GM21576 (cell line): ENCODE measurements around the gene SALL4.
"Not testable (repeated sequence)": the region's sequence is repeated elsewhere in the genome, so short reads cannot be mapped to it uniquely, and the experiment has no call there.

Source experiments
- ATAC-seq: cut with Tn5 transposase; IDR thresholded peaks from one replicate; pipeline ENCODE4 v1.9.1; 2021; ENCODE audit warnings: mild to moderate bottlenecking, moderate library complexity; ENCODE audit not compliant: unreplicated experiment

The SALL4 gene

DNA sequence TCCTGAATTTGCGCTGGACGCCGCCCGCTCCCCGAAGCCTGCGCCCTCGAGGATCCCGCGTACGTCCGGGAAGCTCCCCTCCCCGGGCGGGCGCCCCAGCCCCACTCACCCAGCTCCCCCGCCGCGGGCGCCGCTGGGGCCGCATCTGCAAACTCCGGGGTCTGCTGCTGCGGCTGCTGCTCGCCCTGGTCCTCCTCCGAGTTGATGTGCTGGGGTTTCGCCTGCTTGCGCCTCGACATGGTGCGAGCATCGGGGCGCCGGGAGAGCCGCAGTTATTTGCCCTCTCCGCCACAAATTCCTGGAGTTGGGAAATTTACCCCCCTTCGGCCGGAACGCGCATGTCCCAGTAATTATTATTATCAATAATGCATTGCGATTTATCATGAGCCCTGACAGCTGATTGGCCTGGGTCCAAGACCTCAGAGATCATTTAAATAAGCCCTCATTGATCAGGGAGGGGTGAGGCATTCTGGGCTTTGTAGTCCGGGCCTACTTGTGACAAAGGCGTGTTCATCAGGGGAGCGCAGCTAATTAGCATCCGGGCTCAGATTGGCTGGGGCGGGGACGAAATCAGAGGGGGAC, at the start of gene SALL4:
Gene SALL4 (minus strand): TSS at position 352 of the 582 bp plus-strand sequence. CDS start 113 bp downstream, at position 239.
- no peak for ATAC-seq

DNA sequence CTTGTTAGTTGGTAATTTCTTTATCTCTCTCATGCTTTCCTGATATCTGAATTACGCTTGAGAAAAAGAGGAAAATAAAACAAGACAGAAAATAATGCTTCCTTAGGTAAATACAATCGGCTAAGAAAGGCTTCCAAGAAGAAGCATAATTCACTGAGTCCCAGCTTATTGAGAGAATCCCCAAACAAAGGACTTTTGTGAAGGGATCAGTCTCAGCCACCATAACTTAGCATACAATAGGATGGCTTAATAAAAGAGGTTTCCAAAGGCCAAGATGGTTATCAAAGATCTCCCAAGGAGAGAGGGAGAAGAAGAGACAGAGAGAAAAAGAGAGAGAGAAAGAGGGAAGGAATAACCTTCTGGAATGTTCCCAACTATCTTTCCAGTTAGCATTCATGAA, 46.0 kb upstream of the SALL4 start:
- ATAC-seq, result no peak

DNA sequence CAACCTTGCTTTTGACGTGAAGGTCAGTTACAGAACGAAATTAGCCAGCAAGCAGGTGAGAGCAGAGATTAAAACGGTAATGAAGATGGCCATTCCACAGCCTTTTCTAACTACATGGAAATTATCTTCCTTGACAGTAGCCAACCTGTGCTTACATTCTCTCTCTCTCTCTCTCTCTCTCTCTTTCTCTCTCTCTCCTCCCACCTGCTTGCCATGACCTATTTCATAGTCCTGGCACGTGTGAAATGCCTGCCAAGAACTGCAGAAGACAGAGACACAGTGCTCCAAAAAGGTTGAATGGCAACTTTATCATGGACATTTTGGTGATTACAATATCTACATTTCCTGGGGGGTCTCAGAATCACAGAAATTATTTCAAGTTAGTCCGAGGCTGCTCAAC, 38.5 kb upstream of the SALL4 start:
- no peak for ATAC-seq

DNA sequence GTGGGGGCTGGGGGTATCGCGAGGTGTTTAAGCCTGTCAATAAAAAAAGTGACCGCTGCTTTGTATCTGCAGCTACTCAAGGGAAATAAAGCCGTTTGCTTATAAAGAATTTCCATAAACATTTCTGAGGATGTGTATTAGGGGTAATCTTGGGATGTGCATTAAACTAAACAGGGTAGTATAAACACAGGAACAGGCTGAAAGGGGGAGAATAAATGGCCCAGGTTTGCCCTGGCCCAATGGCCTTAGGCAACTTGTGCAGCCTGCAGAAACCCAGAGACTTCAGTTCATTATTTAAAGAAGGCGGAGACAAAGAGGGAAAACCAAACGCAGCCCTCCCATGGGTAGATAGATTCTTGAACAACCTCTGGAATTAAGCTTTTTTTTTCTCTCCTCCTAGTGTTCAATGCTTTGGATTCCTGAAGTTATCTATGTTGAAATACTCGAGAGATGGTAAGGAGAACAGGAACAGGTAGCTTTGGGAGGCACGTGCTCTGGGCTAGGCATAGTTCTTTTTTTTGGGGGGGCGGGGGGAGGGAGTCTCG, 35.6 kb upstream of the SALL4 start:
- ATAC-seq, result no peak

DNA sequence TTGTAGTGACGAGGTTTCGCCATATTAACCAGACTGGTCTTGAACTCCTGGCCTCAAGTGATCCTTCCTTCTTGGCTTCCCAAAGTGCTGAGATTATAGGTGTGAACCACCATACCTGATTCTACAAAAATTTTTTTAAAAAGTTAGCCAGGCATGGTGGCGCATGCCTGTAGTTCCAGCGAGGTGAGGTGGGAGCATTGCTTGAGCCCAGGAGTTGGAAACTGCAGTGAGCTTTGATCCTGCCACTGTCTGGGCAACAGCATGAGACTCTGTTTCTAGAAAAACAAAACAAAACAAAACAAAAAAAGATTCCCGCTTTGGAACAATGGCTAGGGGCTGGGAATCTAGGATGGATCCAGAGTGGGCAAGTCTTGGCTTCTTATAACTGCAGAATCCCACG, 35.1 kb upstream of the SALL4 start:
- no peak for ATAC-seq

DNA sequence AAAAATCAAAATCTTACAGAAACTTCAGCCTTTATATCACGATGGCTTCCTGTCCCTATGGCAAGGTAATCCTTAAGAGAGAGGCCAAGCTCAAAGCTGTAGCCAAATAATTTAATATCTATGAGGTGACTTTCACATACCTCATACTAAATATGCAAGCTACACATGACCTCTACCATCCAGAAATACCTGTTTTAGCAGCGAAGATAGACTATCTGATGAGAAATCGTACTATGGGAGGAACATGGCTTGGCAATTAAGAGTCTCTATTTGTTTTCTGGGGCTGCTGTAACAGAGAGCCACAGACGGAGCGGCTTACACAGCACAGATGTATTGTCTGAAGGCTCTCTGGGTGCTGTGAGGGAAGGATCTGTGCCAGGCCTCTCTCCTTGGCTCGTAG, 31.0 kb upstream of the SALL4 start:
- ATAC-seq, result no peak

DNA sequence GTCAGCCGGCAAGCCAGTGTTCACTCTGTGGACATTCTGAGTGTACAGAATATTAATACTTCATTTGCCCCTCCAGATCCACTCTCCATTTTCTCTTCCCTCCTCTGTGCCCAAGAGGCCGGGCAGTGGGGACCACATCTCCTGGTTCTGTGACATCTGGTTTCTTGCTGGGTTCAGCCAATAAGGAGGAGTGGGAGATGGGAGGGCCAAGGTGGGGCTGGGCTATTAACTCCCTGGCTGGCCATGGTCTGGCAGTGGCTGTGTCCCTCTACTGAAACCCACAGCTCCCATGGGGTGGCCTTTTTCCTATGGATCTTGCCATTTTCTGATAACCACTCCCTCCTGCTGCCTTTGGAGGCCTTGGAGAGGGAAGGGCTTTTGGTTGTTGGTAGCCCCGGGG, 30.0 kb upstream of the SALL4 start:
- ATAC-seq, result no peak

DNA sequence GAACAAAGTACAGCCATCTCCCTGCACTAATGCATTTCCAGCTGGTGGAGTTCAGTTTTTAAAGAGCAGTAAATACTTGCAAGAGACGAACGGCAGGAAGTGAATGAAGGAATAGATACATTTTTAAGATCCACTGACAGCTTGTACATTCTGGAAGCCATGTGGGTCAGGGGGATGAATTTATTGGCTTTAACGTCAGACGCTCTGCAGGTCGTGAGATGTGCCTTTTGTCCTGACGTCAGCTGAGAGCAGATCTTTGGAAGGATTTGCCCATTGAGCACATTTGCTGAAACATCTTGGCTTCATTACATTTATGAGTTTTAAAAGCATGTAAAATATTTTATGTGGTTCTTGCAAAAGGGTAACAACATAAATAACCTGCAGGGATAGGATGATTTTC, 29.5 kb upstream of the SALL4 start:
- no peak for ATAC-seq

DNA sequence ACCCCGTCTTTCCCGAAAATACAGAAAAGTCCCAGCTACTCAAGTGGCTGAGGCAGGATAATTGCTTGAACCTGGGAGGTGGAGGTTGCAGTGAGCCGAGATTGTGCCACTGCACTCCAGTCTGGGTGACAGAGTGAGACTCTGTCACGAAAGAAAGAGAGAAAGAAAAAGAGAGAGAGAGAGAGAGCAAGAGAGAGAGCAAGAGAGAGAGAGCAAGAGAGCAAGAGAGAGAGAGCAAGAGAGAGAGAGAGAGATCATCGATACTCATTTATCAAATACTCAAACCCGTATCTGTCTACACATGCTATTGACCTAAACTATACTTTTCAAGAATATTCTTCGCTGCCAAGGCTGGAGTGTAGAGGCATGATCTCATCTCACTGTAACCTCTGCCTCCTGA, 28.2 kb upstream of the SALL4 start:
- ATAC-seq, result no peak

DNA sequence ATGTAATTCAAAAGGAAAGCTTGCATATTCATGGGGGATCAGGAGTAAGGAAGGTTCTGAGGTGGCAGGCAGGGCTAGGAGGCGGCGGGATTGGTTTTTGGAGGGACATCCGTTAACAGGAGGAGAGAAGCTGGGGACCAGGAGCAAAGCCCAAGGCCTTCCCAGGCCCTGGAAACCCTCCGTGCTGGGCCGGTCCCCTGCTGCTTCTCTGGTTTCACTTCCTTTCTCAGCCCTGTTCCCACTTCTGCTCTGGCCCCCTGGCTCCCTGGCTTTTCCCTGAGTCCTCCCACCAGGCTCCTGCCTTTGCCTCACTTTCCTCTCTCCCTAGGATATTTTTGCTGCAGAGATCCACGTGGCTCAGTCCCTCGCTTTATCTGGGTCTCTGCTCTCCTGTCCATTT, 26.4 kb upstream of the SALL4 start:
- ATAC-seq, result no peak

DNA sequence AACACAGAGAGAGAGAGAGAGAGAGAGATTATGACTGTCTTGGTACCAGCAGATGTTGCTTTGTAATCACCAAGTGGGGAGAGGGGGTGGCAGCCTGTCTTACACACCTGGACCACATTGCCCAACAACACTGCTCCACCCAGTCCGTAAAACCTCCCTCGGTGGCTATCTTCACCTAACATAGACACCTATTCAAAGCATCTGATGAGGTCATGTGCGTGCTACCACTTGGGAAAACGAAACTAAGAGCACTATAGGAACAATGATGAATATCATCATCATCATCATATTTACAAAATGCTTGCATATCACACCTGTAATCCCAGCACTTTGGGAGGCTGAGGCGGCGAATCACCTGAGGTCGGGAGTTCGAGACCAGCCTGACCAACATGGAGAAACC, 24.1 kb upstream of the SALL4 start:
- no peak for ATAC-seq

DNA sequence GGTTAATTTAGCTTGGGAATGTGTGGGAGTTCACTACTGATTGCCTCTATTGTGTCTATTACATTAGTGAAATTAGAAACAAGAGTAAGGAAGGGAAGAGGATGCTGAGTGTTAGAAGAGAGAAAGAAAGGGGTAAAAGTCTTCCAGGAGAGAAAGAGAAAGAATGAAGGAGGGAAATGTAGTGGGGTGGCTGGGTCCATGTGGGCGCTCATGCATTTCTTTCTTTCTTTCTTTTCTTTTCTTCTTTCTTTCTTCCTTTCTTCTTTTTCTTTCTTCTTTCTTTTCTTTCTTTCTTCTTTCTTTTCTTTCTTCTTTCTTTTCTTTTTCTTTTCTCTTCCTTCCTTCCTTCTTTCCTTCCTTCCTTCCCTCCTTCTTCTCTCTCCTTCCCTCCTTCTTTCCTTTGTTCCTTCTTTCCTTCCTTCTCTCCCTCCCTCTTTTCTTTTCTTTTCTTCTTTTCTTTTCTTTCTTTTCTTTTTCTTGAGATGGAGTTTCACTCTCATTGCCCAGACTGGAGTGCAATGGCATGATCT, 16.2 kb upstream of the SALL4 start:
- ATAC-seq, result no peak

DNA sequence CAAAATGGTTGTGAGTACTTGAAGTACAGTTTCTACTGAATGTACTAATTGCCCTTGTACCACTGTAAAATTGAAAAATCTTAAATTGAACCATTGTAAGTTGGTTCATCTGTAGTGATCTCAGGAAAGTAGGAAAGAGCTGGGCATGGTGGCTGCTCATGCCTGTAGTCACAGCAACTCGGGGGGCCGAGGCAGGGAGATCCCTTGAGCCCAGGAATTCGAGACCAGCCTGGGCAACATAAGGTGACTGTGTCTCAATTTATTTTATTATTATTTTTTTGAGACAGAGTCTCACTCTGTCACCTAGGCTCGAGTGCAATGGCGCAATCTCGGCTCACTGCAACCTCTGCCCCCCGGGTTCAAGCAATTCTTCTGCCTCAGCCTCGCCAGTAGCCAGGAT, 14.5 kb upstream of the SALL4 start:
- ATAC-seq, result not testable (repeated sequence)

DNA sequence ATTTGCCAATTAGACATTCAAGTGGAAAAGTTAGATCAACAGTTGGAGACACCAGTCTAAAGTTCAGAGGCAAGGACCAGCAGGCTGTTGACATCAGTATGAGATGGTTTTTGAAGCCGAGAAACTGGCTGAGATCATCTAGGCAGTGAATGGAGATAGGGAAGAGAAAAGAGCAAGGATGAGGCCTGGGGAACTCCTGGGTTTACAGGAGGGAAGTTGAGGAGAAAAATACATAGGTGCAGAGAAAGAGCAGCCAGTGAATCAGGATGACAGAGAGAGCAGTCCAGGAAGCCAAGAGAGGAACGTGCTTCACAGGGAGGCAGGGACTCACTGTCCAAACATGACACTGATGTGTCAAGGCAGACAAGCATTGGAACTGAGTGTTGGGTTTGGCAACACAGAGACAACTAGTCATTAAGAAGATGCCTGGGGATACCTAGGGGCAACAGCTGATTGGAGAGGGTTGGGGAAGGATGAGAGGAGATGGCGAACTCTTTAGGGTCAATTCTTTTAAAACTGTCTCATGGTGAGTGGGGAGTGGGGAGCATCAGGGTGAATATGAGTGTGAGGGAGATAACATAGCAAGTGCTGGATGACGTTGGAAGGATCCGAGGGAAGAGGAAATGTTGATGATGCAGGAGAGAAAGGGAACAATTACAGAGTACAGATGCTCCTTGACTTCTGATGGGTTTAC, 13.2 kb upstream of the SALL4 start:
- ATAC-seq, result no peak

DNA sequence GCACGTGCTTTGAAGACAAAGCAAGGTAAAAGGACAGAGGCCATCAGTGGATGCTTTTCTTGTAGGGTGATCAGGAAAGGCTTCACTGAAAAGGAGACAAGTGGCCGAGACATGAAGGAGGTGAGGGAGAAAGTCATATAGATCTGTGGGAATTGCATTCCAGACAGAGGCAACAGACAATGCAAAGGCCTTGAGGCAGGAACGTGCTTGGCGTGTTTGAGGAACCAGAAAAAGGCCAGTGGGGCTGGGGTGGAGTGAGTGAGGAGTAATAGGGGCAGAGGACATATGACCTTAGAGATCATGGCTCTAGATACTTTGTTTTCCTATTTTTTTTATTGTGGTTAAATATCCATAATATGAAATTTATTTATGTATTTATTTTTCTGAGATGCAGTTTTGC, 10.5 kb upstream of the SALL4 start:
- ATAC-seq, result no peak

DNA sequence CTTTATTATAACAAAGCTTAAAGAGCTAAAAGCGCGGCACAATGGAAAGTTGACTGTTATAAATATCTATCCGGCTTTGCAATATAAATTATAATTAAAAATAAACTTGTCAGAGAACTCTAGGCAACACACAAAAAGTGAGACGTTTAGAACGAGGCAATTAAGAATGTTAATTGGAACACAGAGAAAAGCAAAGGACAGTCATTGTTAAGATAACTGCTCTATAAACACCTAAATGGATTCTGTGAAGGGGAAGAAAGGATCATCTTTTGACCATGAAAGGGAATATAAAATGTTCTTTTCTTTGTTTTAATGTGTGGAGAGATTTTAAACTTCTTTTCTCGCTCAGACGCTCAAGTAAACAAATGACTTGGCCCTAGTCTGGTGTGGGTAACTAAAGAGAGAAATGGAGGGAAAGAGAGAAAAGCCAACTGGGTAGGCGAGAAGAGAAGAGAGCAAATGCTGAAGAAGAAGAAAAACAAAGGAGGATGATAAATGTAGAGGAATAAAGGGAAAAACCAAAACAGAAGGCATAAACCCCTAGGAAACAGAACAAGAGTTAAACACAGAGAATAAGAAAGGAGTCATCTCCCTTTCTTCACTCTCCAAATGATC, 9.3 kb upstream of the SALL4 start:
- ATAC-seq, result no peak

DNA sequence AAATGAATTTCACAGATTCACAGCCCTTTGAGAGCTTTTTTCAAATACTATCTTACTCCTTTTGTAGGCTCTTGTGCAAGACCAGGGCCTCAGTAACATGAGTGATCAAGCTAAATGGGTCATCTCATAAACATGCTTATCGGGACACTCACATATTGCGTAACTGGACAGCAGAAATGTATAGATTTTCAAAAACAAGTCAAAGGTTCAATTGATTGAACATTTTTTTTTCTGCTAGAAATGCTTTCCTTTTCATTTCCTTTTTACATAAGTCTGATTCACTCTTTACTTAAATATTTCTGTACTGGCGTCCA, 8.7 kb upstream of the SALL4 start:
- no peak for ATAC-seq

DNA sequence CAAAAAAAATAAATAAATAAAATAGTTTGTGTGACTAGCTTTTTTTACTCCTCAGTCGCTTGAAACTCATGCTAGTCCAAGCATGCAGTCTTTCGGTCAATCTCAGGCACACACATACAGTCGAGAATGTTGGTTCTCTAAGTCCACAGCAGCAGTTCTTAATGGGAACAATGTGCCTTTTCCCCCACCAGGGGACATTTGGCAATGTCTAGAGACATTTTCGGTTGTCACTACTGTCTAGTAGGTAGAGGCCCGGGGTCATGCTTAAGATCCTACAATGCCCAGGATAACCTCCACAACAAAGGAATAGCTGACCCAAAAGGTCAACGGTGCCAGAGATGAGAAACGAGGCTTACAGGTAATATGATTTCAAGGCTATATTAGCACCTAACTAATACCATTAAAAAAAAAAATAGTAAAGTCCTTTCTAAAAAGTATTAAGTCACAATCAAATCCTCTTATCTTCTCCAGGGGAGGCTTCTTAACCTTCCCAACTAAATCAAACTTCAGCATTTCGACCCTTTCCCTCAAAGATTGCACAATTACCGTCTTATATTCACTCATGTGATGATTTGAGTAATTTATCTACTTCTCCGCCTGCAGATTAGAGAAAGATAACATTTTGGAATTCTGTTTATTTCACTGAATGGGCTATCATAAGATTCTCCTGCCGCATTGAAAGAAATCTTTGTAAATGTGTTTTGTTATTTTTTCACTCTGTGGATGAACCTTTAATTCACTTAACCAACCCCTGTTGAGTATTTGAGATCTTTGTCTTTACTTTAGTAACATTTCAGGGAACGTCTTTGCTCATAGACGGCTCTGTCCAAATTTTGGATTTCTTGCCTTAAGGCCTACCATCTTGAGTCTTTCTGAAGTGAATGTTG, 8.1 kb upstream of the SALL4 start:
- ATAC-seq, result no peak

DNA sequence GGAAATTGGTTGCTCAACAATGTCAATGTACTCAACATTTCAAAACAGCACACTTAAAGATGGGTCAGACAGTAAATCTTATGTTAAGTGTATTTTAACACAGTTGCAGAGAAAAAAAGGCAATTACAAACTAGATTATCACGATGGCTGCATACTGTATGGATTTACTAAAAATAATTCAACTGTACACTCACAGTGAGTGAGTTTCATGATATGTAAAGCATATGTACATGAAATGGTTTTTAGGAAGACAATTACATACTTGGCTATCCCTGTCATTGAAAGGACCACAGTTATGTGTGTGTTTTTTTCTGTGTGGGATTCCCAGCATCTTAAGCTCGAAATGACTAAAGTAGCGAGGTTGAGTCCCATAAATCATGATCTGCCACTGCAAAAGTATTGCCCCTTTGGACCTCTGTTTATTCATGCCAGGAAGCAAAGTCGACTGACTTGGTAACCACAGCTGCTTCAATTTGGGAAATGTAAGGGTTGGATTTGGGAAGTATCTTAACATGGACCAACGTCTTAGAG, 5.5 kb upstream of the SALL4 start:
- ATAC-seq, result no peak

DNA sequence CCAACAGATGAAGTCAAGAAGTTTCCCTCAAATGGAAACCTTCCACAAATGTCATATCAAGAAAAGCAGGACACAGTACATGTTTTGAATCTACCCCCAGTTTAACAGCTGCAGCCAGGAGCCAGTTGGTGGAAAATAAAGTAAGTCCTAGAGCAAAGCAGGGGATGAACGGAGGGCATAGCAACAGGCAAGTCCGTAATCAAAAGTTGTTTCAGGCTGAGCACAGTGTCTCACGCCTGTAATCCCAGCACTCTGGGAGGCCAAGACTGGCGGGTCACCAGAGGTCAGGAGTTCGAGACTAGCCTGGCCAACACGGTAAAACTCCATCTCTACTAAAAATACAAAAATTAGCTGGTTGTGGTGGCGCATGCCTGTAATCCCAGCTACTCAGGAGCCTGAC, 2.4 kb upstream of the SALL4 start:
- no peak for ATAC-seq
